Heart left ventricle (tissue), 16 donors: ENCODE results near the gene SUCLA2. TPM values are rescaled to one million over a fixed set of nuclear protein-coding genes. Genes with fewer than 3 reads are reported as not detected.
A peak's percentile ranks its signal among the peaks of the same experiment; 100 is the strongest.

ENCODE experiments used
- ATAC-seq, 4 donors: fragments of 200-7000 bp; cut with Tn5 transposase; one replicate each; pipeline ENCODE4 v1.9.1; 2020 to 2022; ENCODE audit warnings: moderate library complexity in 4 of 4, mild to moderate bottlenecking in 3 of 4, moderate number of reproducible peaks in 1 of 4
- DNase-seq, 5 donors: peaks; one replicate each; pipeline ENCODE4 v3.0.0-alpha.2; 2020
- H3K27ac ChIP-seq, 12 donors: fragments of 200-600 bp; sonication (generic) in 4 of 12; one replicate each; pipeline versions ENCODE4 v1.5.0 to v1.8.0; 2016 to 2022; ENCODE audit warnings: mild to moderate bottlenecking in 2 of 12
- H3K27me3 ChIP-seq, 9 donors: fragments of 200-600 bp; sonication (generic) in 2 of 9; one replicate each; pipeline versions ENCODE4 v1.5.1 to v1.8.0; 2016 to 2022; ENCODE audit warnings: mild to moderate bottlenecking in 3 of 9
- H3K36me3 ChIP-seq, 9 donors: fragments of 200-600 bp; sonication (generic) in 2 of 9; one replicate each; pipeline versions ENCODE4 v1.5.0 to v1.8.0; 2018 to 2022; ENCODE audit warnings: mild to moderate bottlenecking in 2 of 9
- H3K4me1 ChIP-seq, 12 donors: fragments of 200-600 bp; sonication (generic) in 4 of 12; one replicate each; pipeline versions ENCODE4 v1.5.0 to v1.8.0; 2016 to 2022; ENCODE audit warnings: mild to moderate bottlenecking in 3 of 12
- H3K4me3 ChIP-seq, 12 donors: fragments of 200-600 bp; sonication (generic) in 4 of 12; one replicate each; pipeline versions ENCODE4 v1.5.0 to v1.8.0; 2017 to 2022; ENCODE audit warnings: mild to moderate bottlenecking in 9 of 12, moderate library complexity in 4 of 12
- H3K9me3 ChIP-seq, 12 donors: fragments of 200-600 bp; sonication (generic) in 4 of 12; one replicate each; pipeline versions ENCODE4 v1.5.0 to v1.8.0; 2016 to 2022; ENCODE audit warnings: mild to moderate bottlenecking in 1 of 12
- POLR2A ChIP-seq, 2 donors: fragments of 450-650 bp; IDR thresholded peaks; one replicate each; pipeline ENCODE4 v1.6.1; 2017; ENCODE audit warnings: antibody characterized with exemption in 2 of 2, mild to moderate bottlenecking in 2 of 2, moderate library complexity in 2 of 2
- WGBS, 4 donors: extraction: QIAGEN DNeasy Blood & Tissue Kit in 2 of 4; methylation state at CpG; one replicate each; pipeline versions ENCODE4 v1.1.5 to v1.1.7; 2013 to 2018; 5-methylcytosine and 5-hydroxymethylcytosine counted together
- intact Hi-C, 10 donors: fragments of 100-400 bp; cut with DNase I; formaldehyde crosslinking; loops; one replicate each; pipeline versions ENCODE4 v1.11.1 to v1.14.2; 2022
- polyA plus RNA-seq, 2 donors: library from polyadenylated mRNA; stranded (reverse); fragments of 200-250 nt; gene quantifications; one replicate each; pipeline ENCODE4 v1.2.3, GENCODE V29; 2013
- total RNA-seq, 9 donors: library from RNA; depleted of rRNA in 2 of 9; stranded (reverse); fragments of >200 nt in 2 of 9; fragmentation: NEBNext Ultra II Directional in 3 of 9; extraction: Animal tissue kit (Norgen Biotek cat#: 25700) in 3 of 9; gene quantifications; one replicate each; pipeline versions ENCODE4 v1.1.0 to v1.2.4, GENCODE V29; 2016 to 2023
- TF ChIP-seq, protein P1 (sequence below), 12 donors: fragments of 200-600 bp; sonication (generic) in 4 of 12; IDR thresholded peaks; one replicate each; pipeline versions ENCODE4 v1.5.0 to v1.8.0; 2018 to 2022; ENCODE audit warnings: antibody characterized with exemption in 12 of 12, mild to moderate bottlenecking in 5 of 12
- donor health status: ischemic (EF 13 %, LVEDD 7.1; RV severe dilation, severe dysfunction).
- donor health status: healthy with polysubstance abuse.
- donor health status: DM: no; HTN: yes; CAD: no.
- donor health status: DM: no; HTN: no; CAD: no.
- donor health status: ischemic (EF 25% LVEDD 6.9; RV normal size, moderate dysfunction).
- donor health status: ischemic (EF 25% LVEDD 5.7; RV mildly dilated, moderate dysfunction).
- donor health status: healthy.
- donor health status: DM: yes; HTN: yes; CAD: no.
- donor health status: ischemic (EF 35%, LVEDD 5.7; RV mildly dilated, moderate dysfunction).
- donor health status: nonischemic (EF 11% LVEDD 7.7; RV severe dilation, severe dysfunction).
- donor health status: DM: yes; HTN: yes; CAD: no.
- donor health status: PGD.
- donor health status: ischemic (EF 29% LVEDD 5.4; RV normal size, mild dysfunction).
- donor health status: nonischemic (EF 23%, LVEDD 6.1; RV moderate dilation, normal function).

SUCLA2 gene
- total and polyA plus RNA-seq, 11 donors: 36.5 to 166 (median 122) TPM

DNA sequence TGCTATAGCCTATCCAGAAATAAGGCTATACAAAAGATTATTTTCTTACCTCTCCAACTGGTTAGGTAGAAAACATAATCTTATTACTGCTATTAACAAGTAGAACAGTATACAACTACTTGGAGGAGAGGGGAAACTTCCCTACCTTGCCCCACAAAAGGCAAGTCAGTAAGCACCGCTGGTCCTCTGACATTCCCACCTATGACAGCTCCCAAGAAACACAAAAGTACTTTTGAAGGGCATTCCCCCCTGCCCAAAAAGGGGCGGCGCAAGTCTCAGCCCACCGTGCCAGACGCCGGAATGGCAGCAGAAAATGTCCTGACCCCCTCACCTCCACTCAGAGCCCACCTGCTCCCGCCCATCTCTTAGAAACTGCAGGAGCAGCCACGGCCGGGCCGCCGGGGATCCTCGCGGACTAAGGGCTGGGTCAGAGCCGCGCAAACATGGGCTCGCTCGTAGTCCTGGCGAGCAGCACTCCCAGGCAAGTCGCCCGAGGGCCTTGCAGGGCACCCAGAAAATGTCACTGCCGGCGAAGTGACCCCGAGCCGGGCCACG lies 437 bp downstream of the SUCLA2 start:
- Histone ChIP-seq H3K4me1 (peaks cover 0 to 46% (median 18%) of the 10 kb centered on the region in 12 donors), H3K9me3 (no peaks in the 10 kb centered on the region), H3K27ac (peak overlapping the region; percentile 22 to 91 (median 84)), H3K4me3 (peak overlapping the region; percentile 70 to 100 (median 89)), H3K36me3 (peaks cover 0 to 19% (median 8%) of the 10 kb centered on the region in 9 donors), H3K27me3 (no peaks in the 10 kb centered on the region)
- TF ChIP-seq, protein P1, sequence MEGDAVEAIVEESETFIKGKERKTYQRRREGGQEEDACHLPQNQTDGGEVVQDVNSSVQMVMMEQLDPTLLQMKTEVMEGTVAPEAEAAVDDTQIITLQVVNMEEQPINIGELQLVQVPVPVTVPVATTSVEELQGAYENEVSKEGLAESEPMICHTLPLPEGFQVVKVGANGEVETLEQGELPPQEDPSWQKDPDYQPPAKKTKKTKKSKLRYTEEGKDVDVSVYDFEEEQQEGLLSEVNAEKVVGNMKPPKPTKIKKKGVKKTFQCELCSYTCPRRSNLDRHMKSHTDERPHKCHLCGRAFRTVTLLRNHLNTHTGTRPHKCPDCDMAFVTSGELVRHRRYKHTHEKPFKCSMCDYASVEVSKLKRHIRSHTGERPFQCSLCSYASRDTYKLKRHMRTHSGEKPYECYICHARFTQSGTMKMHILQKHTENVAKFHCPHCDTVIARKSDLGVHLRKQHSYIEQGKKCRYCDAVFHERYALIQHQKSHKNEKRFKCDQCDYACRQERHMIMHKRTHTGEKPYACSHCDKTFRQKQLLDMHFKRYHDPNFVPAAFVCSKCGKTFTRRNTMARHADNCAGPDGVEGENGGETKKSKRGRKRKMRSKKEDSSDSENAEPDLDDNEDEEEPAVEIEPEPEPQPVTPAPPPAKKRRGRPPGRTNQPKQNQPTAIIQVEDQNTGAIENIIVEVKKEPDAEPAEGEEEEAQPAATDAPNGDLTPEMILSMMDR (IDR thresholded peaks at IDR 0.05): no peak
- TF ChIP-seq POLR2A (IDR thresholded peaks at IDR 0.05): no peak
- intact Hi-C loops: loop anchor here in 1 of 10 donors (5.0 kb wide), 1 partner anchor 37 kb away; the partner anchor contains the start of gene NUDT15
- ATAC-seq: peak; percentile 39 to 58 (median 48)
- WGBS, 4 donors: 0 to 1% (median 0%) methylated on average over 15 to 25 of the region's 25 CpGs
- DNase-seq: peak in 4 of 5 donors; percentile 18 to 59 (median 28)

DNA sequence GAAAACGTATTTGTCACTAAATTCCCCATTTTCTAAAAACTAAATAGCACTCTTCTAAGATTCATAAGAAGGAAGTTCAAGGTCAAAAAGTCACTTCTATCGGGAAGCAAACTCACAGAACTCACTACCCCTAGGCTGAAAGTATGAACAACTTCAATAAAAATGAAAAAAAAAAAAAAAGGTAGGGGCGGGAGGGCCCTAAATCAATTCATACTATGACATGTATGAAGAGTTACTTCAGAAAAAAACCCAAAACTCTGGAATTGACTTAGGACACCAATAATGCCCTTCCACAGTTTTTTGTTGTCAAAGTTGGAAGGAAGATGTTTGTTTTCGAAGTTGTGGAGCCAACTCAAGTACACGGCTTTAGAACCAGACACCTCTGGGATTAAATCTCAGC lies 1.1 kb downstream of the SUCLA2 start:
- ATAC-seq: no peak
- peaks cover 0 to 46% (median 18%) of the 10 kb centered on the region in 12 donors for H3K4me1 ChIP-seq
- H3K9me3 ChIP-seq: no peaks in the 10 kb centered on the region
- H3K4me3 ChIP-seq: peak overlapping the region; percentile 70 to 100 (median 89)
- WGBS, 4 donors: 34 to 39% (median 35%) methylated on average over 5 of the region's 5 CpGs
- peak overlapping the region in 4 of 12 donors; percentile 85 to 91 (median 90) for H3K27ac ChIP-seq
- TF ChIP-seq, protein P1 (IDR thresholded peaks at IDR 0.05): no peak
- TF ChIP-seq POLR2A (IDR thresholded peaks at IDR 0.05): no peak
- H3K36me3 ChIP-seq: peaks cover 0 to 23% (median 15%) of the 10 kb centered on the region in 9 donors
- DNase-seq: no peak
- intact Hi-C loops: loop anchor here in 1 of 10 donors (5.0 kb wide), 1 partner anchor 37 kb away; the partner anchor contains the start of gene NUDT15
- no peaks in the 10 kb centered on the region for H3K27me3 ChIP-seq

DNA sequence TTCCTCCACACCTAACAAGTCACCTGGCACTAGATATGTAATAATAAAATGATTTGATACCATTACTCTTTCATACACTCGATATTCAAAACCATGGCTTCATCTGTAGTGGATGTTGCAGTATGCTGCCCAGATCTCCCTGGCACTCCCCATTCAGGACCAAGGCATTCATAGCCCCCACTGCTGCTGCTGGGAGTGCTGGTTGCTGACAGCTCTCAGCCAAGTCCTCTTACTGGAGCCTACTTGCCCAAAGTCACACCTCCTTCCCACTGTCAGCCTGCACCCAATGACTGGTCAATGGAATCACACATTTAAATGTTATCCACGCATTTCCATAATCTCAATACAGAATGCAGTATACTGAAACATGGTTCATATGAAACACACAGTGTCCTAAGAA lies 3.7 kb downstream of the SUCLA2 start:
- Histone ChIP-seq H3K4me1 (peaks cover 0 to 46% (median 18%) of the 10 kb centered on the region in 12 donors), H3K9me3 (no peaks in the 10 kb centered on the region), H3K4me3 (no peak overlapping the region), H3K27me3 (no peaks in the 10 kb centered on the region), H3K36me3 (peaks cover 0 to 45% (median 32%) of the 10 kb centered on the region in 9 donors), H3K27ac (no peak overlapping the region)
- TF ChIP-seq, protein P1 (IDR thresholded peaks at IDR 0.05): no peak
- no peak for TF ChIP-seq POLR2A (IDR thresholded peaks at IDR 0.05)
- DNase-seq (peak in 2 of 5 donors; percentile 36 to 45), ATAC-seq (peak in 3 of 4 donors; percentile 25 to 58 (median 26))
- WGBS, 4 donors: 58 to 66% (median 65%) methylated on average over 2 of the region's 2 CpGs
- intact Hi-C loops: no loop called here

DNA sequence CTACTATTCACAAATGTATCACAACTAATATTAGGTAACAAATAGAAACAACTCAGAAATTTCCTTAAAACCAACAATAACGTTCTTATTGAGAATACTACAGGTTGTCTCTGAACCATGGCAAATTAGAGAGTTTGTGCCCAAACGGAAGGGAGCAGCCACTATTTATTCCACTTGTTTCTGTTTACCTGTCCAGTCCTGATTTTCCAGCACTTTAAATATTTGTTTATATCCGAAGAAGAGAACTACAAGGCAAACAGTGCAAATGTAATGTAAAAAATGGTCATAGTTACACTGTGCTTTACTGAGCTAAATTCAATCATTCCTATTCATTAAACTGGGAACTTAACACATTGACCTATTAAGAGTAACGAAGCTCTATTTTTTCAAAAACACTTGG lies 9.2 kb downstream of the SUCLA2 start:
- intact Hi-C loops: no loop called here
- 89 to 93% (median 92%) methylated on average over 4 of the region's 4 CpGs for WGBS, 4 donors
- Histone ChIP-seq H3K9me3 (no peaks in the 10 kb centered on the region), H3K36me3 (peaks cover 3 to 84% (median 59%) of the 10 kb centered on the region in 9 donors), H3K4me1 (peaks cover 0 to 21% (median 3%) of the 10 kb centered on the region in 12 donors), H3K4me3 (no peak overlapping the region), H3K27ac (no peak overlapping the region), H3K27me3 (no peaks in the 10 kb centered on the region)
- no peak for ATAC-seq
- TF ChIP-seq POLR2A (IDR thresholded peaks at IDR 0.05): no peak
- TF ChIP-seq, protein P1 (IDR thresholded peaks at IDR 0.05): no peak
- DNase-seq: no peak
